ENCODE measurements around the gene SHC3.
A peak's percentile ranks its signal among the peaks of the same experiment; 100 is the strongest.
"Not testable (repeated sequence)": the region's sequence is repeated elsewhere in the genome, so short reads cannot be mapped to it uniquely, and the experiment has no call there.

The SHC3 gene, protein sequence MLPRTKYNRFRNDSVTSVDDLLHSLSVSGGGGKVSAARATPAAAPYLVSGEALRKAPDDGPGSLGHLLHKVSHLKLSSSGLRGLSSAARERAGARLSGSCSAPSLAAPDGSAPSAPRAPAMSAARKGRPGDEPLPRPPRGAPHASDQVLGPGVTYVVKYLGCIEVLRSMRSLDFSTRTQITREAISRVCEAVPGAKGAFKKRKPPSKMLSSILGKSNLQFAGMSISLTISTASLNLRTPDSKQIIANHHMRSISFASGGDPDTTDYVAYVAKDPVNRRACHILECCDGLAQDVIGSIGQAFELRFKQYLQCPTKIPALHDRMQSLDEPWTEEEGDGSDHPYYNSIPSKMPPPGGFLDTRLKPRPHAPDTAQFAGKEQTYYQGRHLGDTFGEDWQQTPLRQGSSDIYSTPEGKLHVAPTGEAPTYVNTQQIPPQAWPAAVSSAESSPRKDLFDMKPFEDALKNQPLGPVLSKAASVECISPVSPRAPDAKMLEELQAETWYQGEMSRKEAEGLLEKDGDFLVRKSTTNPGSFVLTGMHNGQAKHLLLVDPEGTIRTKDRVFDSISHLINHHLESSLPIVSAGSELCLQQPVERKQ

GRCh38 chr9:89177944-89178829 is at the start of gene SHC3:
Gene SHC3, minus strand, starts transcription at chr9:89178818. Its CDS starts 358 bp downstream, at chr9:89178460.
- DNase-seq (ENCODE audit: low spot score) = no peak

DNA sequence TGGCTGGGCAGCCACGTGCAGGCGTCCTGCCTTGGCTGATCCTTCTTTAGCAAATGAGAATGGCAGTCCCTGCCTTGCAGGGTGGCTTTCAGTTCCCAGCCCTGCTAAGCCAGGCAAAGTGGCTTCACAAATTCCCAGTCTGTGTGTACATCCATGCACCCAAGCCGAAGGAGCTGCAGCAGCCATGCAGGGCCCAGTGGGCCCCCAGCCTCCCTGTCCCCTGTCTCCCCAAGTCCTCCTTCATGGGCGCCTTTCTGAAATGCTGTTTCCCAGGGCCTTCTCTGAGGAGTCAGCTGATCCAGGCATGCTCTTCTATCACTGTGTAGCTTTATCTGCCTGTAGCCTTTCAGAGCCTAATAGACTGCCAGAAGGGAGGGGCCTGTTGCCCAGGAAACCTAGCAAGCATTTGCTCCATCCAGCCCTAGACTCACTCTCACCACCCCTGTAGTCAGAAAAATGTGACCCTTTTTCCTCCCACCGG is 47.4 kb upstream of the SHC3 start:
- no peak for DNase-seq (ENCODE audit: low spot score)

DNA sequence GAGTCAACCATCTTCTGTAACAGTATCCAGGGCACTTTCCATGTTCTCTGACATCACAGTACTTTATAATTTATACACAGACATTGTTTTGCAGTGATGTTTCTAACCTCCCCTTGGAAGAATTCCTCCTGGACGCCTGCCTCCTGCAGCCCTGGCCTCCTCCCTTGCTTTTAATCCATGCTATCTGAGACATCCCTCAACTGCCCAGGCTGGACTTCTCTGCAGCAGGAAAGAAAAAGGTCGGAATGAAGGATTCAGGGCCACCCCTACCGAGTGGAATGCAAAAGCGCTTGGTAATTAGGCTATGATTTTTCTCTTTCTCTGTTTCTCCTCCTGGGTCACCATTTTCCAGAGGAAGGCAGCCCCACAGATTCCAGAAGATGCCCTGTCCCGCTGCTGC is 47.0 kb upstream of the SHC3 start:
- DNase-seq (ENCODE audit: low spot score) = no peak

DNA sequence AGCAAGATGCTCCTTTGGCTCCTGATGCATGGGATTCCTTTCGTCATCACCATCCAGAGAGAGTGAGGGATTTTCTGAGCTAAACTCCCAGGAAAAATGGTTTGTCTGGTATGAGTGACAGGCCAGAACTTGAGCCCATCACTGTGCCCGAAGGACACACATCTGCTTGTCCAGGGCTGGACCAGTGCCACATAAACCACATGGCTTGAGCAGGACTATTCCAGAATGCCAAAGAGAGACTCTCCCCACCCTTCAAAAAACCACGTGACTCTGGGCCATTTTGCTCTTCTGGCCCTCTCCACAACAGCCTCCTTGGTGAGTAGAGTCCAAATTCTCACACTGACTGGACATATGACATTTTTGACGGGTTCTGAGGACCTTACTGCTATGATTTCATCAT is 46.4 kb upstream of the SHC3 start:
- DNase-seq (ENCODE audit: low spot score) = no peak

DNA sequence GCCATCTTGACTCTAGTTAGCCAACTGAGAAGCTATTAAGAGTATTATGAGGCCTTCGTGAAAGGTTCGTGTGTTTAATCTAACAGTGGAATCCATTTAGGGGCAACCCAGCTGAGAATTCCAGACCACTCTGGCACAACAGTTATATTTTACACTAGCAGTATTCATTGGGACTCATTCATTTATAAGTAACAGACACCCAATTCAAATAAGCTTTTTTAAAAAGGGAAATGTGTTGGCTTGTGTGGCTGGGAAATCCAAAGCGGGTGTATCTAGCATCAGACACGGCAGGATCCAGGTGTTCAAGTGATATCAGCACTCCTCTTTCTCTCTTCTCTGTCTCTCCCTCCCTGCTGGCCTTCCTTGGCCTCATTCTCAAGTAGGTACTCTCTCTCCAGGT is 46.0 kb upstream of the SHC3 start:
- no peak for DNase-seq (ENCODE audit: low spot score)

DNA sequence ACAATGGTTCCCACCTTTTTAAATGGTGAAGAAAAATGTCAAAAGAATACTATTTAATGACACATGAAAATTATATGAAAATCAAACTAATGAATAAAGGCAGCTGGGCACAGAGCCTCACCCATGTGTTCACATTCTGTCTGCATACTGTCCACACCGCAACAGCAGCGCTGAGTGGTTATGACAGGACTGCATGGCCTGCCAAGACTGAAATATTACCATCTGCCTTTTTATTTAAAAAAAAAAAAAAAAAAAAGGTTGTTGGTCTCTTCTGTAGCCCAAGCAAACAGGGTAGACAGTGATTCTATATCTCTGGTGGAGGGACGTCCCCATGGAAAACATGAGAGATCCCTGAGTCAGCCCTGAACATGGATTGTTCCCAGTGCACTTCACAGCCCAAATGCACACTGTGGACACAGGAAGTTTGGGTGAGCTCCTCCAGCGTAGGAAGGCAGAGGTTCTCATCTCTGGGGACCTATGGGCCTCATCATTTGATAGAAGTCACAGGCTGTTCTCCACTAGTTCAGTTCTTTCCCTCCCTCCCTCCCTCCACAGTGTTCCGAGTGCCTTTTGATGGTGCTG is 44.9 kb upstream of the SHC3 start:
- no peak for DNase-seq (ENCODE audit: low spot score)

DNA sequence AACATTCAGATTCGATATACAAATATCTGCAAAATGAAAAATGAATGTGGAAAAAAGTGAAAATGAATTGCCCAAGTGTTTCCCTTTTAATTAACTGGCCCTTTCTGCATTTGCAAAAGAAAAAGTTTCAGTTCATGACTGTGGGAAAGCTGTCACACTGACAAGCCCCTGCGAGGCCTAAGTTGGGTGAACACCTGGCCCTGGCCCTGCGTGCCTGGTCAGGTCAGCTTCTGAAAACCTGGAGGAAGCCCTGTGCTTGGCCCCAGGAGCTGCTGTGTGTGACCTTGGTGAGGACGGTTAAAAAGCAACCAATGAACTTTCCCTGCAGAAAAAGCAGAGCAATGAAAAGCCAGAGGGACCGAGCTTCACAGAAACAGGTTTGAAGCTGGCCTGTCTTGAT is 41.0 kb upstream of the SHC3 start:
- no peak for DNase-seq (ENCODE audit: low spot score)

DNA sequence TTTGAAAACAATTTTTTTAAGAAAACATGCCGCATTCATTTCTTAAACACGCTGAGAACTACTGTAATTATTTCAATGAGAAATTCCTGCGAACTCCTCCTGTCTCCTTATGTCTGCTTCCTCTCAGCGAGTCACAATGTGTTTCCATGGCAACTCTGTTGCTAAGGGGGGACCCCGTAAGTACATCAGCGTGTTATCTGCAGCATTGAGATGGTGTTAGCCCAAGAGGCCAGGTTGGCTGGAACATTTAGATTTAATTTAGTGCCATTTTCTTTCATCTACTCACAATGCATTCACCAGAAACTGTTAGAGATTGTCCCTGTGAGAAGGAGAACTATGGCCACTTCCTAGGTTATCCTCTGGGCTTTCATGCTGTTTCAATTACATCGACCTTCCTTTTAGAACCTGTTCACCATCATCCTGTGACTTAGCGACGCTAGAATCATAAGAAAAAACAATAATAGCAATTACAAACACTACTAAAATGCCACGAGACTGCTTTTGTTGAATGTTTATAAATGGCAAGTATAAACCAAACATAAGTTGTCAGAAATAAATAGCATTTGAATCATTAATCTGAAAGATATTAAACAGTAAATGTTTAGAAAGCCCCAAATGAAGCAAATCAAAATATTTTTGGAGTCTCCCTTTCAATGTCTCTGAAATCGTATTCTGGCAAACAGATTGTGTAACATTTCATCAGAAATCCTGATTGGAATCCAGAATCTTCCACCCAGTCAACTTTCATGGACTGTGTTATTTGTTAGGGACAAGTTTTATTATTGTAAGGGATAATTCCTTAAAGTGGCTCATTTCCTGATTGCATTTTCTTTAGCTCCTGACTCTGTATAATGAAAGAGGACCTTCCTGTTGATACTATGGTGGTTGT is 39.7 kb upstream of the SHC3 start:
- no peak for DNase-seq (ENCODE audit: low spot score)

DNA sequence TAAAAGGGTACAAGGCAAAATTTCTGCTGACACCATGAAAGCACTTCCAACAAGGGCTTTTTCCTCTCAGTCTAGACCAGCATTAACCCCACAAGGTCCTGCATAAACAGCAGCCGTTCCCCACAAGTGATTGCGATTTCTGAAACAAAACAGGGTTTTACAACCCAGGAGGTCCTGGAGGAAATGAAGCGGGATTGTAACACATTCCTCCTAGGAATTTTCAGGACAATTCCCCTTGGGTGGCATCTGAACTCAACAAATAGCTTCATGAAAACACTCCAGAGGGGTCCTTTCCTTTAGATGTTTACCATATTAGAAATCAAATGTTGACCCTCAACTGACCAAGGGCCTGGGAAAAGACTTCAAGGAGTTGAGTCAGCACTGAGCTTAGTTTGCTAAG is 36.7 kb upstream of the SHC3 start:
- no peak for DNase-seq (ENCODE audit: low spot score)

DNA sequence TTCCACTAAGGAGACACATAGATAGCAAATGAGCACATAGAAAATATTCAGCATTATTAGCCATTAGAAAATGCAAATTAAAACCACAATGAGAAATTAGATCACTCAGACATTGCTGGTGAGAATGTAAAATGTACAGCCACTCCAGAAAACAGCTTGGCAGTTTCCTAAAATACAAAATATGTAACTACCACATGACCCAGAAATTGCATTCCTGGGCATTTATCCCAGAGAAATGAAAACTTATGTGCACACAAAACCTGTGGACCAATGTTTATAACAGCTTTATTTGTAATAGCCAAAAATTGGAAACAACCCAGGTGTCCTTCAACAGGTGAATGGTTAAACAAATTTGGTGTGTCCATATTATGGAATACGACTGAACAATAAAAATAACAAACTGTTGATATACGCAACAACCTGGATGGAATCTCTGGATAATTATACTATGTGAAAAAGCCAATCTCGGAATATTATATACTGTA is 34.8 kb upstream of the SHC3 start:
- DNase-seq (ENCODE audit: low spot score) = no peak

DNA sequence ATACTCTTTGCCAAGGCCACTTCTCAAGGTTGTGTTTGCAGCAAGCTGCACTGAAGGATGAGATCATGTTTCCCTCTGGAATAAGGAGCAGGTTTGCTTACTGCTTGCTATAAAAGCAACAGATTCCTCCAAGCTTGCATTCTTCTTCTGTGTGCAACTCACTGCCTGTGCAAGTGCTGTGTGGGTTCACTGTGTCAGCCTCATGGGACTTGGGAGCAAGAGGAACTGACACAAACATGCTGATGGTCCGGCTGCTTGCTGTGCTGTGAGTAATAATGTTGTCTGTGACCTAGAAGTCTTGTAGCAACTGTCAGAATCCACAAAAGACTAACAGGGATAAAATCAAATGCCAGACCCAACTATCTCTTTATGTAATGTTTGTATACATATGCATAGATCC is 33.6 kb upstream of the SHC3 start:
- no peak for DNase-seq (ENCODE audit: low spot score)

DNA sequence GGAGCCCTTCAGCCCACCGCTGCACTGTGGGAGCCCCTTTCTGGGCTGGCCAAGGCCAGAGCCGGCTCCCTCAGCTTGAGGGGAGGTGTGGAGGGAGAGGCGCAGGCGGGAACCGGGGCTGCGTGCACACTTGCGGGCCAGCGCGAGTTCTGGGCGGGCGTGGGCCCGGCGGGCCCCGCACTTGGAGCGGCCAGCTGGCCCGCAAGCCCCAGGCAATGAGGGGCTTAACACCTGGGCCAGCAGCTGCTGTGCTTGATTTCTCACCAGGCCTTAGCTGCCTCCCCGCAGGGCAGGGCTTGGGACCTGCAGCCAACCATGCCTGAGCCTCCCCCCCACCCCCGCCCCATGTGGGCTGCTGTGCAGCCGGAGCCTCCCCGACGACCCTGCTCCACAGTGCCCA is 30.7 kb upstream of the SHC3 start:
- DNase-seq (ENCODE audit: low spot score) = not testable (repeated sequence)

DNA sequence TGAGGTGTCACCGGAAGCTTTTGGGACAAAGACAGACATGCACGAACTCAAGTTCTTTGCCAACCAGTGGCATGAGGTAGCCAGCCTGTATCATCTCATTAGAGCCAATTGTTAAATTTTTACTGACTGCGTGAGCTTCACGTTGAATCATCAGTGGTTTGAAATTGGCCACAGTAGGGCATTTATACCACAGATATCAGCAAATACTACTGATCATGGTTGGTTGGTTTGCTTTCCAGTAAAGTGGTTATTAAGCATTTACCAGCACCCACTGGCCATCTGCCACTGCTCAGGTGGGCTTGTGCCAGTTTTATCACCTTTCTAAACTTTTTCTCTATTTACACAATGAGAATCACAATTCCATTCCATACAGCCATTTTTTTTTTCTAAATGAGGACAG is 28.4 kb upstream of the SHC3 start:
- DNase-seq (ENCODE audit: low spot score) = no peak

DNA sequence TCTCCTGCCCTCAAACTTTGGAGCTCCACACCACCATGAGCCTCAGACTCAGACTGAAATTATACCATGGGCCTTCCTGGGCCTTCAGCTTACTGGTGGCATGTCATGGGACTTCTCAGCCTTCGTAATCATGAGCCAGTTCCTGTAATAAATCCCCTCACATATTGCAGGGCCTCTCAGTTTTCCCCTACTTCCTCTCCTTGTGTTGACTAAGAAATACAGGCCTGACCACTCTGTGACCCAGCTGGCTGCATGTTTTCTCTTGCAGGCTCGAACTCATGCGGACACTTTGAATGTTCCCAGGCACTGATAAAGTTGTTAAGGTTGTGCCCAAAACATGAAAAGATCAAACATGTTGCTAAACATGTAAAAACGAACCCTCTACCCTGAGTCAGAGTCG is 26.2 kb upstream of the SHC3 start:
- DNase-seq (ENCODE audit: low spot score) = peak; percentile 22

DNA sequence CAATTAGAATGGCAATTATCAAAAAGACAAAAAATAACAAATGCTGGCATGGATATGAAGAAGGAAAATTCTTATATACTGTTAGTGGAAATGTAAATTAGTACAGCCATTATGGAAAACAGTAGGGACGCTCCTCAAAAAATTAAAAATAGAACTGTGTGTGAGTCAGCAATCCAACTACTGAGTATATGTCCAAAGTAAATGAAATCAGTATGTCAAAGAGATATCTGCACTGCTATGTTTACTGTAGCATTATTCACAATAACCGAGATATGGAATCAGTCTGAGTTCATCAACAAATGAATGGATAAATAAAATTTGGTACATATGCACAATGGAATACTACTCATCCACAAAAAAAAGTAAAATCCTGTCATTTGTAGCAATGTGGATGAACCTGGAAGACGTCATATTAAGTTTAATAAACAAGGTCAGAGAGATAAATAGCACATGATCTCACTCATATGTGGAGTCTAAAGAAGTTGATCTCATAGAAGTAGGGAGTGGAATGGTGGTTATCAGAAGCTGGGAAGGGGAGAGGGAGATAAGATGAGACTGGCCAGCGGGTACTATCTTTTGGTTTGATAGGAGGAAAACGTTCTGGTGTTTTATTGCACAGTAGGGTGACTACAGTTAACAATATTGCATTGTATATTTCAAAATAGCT is 16.6 kb upstream of the SHC3 start:
- DNase-seq (ENCODE audit: low spot score) = no peak

DNA sequence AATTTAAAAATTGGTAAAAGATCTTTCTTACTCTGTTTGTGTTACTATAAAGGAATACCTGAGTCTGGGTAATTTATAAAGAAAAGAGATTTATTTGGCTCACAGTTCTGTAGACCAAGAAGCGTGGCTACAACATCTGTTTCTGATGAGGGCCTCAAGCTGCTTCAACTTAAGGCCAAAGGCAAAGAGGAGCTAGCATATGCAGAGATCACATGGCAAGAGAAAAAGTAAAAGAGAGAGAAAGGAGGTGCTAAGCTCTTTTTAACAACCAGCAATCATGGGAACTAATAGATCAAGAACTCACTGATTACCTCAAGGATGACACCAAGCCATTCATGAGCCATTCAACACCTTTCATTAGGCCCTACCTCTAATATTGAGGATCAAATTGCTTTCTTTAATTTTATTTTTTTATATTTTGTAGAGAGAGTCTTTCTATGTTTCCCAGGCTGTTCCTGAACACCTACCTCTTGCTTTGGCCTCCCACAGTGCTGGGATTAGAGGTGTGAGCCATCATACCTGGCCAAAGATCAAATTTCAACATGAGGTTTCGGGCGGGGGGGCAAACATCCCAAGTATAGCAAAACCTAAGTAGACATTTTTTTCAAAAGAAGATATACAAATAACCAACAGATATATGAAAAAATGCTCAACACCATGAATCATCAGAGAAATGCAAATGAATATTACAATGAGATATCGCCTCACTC is 16.0 kb upstream of the SHC3 start:
- no peak for DNase-seq (ENCODE audit: low spot score)

- no peak for DNase-seq (ENCODE audit: low spot score)
Measured at GRCh38 chr9:89191004-89191403, 12.4 kb upstream of the SHC3 start.

- DNase-seq (ENCODE audit: low spot score) = peak; percentile 53
Measured at GRCh38 chr9:89189215-89189614, 10.6 kb upstream of the SHC3 start.

DNA sequence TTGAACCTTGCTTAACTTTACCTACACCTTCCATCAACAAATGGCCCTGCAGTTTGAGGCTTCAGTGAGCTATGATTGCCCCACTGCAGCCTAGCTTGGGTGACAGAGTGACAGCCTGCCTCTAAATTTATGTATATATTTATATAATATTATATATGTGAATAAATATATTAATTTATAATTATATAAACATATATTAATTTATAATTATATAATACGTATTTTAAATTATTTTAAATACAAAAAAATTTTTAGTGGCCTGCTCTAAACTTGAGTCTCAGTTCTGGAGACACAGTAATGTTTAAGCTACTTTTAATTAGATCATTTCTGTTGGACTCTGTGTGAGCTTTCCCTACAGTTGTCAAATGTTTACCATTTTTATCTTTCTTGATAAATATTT is 9.3 kb upstream of the SHC3 start:
- no peak for DNase-seq (ENCODE audit: low spot score)

GRCh38 chr9:89187541-89187940 is 8.9 kb upstream of the SHC3 start:
- DNase-seq (ENCODE audit: low spot score) = no peak

Data from RKO (cell line).